PFSK-1 (cell line): ENCODE measurements around the gene CHRND.

ENCODE experiments used
- FOXP2 ChIP-seq: optimal IDR thresholded peaks from 2 replicates; pipeline ENCODE3; 2011; ENCODE audit warnings: borderline replicate concordance, control low read depth, inconsistent platforms; ENCODE audit not compliant: insufficient read depth; ENCODE audit errors: extremely low read length, extremely low read depth
- POLR2AphosphoS5 ChIP-seq: IDR thresholded peaks from 2 replicates; pipeline ENCODE4 v1.6.1; 2012; ENCODE audit warnings: low read depth, mild to moderate bottlenecking, control low read depth, low read length, moderate library complexity
- SIN3A ChIP-seq: IDR thresholded peaks from 2 replicates; pipeline ENCODE4 v1.6.1; 2012; ENCODE audit warnings: mild to moderate bottlenecking, low read length, moderate library complexity, borderline replicate concordance; ENCODE audit not compliant: insufficient read depth
- TAF1 ChIP-seq: IDR thresholded peaks from 2 replicates; pipeline ENCODE4 v1.6.1; 2012; ENCODE audit warnings: low read length, control low read depth, borderline replicate concordance; ENCODE audit not compliant: insufficient read depth
- TF ChIP-seq, protein P1 (sequence below), 2 experiments: IDR thresholded peaks; 2 replicates each; pipeline versions ENCODE4 v1.6.1 to v1.8.0; 2011 to 2012; ENCODE audit warnings: low read depth in 2 of 2, low read length in 2 of 2, control low read depth in 1 of 2, inconsistent platforms in 1 of 2, mild to moderate bottlenecking in 1 of 2, moderate library complexity in 1 of 2; ENCODE audit not compliant: insufficient read depth in 1 of 2

CHRND gene

GRCh38 chr2:232483311-232483922 lies 42.5 kb upstream of the CHRND start:
- TF ChIP-seq, protein P1, sequence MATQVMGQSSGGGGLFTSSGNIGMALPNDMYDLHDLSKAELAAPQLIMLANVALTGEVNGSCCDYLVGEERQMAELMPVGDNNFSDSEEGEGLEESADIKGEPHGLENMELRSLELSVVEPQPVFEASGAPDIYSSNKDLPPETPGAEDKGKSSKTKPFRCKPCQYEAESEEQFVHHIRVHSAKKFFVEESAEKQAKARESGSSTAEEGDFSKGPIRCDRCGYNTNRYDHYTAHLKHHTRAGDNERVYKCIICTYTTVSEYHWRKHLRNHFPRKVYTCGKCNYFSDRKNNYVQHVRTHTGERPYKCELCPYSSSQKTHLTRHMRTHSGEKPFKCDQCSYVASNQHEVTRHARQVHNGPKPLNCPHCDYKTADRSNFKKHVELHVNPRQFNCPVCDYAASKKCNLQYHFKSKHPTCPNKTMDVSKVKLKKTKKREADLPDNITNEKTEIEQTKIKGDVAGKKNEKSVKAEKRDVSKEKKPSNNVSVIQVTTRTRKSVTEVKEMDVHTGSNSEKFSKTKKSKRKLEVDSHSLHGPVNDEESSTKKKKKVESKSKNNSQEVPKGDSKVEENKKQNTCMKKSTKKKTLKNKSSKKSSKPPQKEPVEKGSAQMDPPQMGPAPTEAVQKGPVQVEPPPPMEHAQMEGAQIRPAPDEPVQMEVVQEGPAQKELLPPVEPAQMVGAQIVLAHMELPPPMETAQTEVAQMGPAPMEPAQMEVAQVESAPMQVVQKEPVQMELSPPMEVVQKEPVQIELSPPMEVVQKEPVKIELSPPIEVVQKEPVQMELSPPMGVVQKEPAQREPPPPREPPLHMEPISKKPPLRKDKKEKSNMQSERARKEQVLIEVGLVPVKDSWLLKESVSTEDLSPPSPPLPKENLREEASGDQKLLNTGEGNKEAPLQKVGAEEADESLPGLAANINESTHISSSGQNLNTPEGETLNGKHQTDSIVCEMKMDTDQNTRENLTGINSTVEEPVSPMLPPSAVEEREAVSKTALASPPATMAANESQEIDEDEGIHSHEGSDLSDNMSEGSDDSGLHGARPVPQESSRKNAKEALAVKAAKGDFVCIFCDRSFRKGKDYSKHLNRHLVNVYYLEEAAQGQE (IDR thresholded peaks at IDR 0.05; ENCODE audit: insufficient read depth in 1 of 2, low read depth in 2 of 2, low read length in 2 of 2), result no peak
- TF ChIP-seq POLR2AphosphoS5 (no peak), FOXP2 (no peak)

GRCh38 chr2:232483923-232484627 lies 41.9 kb upstream of the CHRND start:
- no peak for TF ChIP-seq POLR2AphosphoS5
- TF ChIP-seq TAF1, result no peak
- TF ChIP-seq FOXP2, result no peak
- TF ChIP-seq, protein P1 (IDR thresholded peaks at IDR 0.05; ENCODE audit: insufficient read depth in 1 of 2, low read depth in 2 of 2, low read length in 2 of 2), result no peak
- TF ChIP-seq SIN3A, result no peak

DNA sequence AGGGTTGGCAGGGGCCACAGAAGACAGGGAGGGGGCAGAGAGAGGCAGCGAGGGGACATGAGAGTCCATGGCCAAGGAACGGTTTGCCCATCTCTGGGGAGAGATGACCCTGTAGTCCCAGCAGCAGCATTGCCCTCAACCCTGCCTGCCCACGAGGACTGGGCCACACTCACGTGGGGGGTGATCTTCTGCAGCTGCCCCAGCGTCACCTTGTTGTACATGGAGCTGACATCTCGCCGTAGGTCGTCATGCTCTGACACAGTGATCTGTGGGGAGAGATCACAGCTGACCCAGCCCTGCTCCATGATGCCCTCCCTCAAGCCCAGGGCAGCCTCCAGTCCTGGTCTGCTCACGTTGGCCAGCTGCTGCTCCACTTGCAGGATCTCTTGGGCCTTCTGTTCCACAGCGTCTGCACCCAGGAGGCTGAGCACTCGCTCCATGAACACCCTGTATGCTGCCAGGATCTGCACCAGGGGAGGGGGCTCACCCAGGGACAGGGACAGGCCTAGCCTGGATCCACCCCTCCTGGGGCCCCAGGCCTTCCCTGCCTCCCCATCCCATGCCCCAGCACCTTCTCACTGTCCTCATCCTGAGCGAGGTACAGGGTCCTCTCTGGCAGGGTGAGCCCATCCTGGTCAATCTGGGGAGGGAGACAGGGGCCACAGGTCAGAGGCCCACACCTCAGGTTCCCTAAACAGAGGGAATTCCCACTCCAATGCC lies 41.2 kb upstream of the CHRND start:
- TF ChIP-seq SIN3A, result no peak
- TF ChIP-seq FOXP2, result no peak

DNA sequence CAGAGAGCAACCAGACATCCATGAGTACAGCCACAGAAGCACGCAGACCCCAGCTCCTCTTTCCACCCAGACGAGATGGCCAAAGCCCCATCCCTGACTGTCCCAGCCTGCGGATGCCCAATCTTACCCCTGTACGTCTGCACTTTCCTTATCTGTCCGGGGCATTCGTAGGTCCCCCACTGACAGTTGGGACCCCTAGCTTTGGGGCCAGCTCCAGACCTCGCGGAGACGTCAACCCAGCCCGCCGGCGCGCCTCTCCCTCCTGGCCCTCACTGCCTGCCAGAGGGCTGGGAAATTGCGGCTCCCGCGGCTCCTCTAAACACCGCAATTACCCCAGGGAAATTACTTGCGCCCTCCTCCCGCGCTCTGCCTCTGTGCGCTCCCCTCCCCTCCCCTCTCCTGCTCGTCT lies 40.6 kb upstream of the CHRND start:
- TF ChIP-seq FOXP2 (no peak), TAF1 (no peak), POLR2AphosphoS5 (no peak), SIN3A (no peak)
- TF ChIP-seq, protein P1 (IDR thresholded peaks at IDR 0.05; ENCODE audit: insufficient read depth in 1 of 2, low read depth in 2 of 2, low read length in 2 of 2), result no peak

- TF ChIP-seq, protein P1 (IDR thresholded peaks at IDR 0.05; ENCODE audit: insufficient read depth in 1 of 2, low read depth in 2 of 2, low read length in 2 of 2), result no peak
- TF ChIP-seq POLR2AphosphoS5 (no peak), FOXP2 (no peak), TAF1 (no peak), SIN3A (no peak)
Observed at GRCh38 chr2:232485757-232486557, 40.0 kb upstream of the CHRND start.
